Stimulated activated naive CD4-positive, alpha-beta T cell treated with Interleukin-2 at 50 U/mL for 16 hours (primary cell): ENCODE data around the gene INAFM1.
A peak's percentile ranks its signal among the peaks of the same experiment; 100 is the strongest.
"Not testable (repeated sequence)": the region's sequence is repeated elsewhere in the genome, so short reads cannot be mapped to it uniquely, and the experiment has no call there.

Experiments
- DNase-seq: peaks from one replicate; lab custom pipeline; 2025; lab: John Stamatoyannopoulos, UW

The INAFM1 gene

DNA sequence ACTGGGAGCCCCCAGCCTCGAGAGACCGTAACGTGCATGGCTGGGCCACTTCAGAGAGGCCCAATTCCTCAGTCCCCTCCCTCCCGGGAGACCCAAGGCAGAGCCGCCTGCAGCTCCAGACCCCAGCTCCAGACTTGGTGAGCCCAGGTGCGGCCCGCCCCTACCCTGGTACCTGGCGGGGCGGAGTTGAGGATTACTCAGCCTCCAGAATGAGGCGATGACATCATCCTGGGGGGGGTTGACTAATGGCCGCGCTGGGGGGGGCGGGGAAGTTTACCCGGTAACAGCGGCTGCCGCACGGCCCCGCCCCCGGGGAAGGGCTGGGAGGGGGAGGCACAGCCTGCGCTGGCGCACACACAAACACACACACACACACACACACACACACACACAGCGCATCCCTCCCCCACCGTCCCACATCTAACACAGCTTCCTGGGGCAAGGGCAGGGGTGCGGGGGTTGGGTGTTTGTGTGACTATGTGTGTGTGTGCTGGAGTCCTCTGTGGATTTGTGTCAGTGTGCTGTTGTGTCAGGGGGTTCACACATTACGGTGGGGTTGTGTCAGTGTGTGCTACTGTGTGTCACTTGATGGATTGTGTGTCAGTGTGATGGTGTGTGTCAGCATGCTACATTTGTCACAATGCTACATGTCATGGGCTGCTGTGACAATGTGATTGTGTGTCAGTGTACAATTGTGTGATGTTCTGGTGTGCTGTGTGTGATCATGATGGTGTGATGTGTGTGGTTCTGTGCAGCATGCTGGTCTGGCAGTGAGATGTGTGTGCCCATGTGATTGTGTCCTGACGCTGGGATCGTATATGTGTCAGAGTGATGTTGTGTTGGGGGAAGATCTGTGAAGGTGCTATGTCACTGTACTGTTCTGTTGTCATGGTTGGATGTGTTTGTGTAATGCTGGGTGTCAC is 33.4 kb upstream of the INAFM1 start:
- DNase-seq: peak; percentile 89

GRCh38 chr19:47241919-47242577 is 32.6 kb upstream of the INAFM1 start:
- DNase-seq: no peak

GRCh38 chr19:47243364-47243775 is 31.3 kb upstream of the INAFM1 start:
- no peak for DNase-seq

DNA sequence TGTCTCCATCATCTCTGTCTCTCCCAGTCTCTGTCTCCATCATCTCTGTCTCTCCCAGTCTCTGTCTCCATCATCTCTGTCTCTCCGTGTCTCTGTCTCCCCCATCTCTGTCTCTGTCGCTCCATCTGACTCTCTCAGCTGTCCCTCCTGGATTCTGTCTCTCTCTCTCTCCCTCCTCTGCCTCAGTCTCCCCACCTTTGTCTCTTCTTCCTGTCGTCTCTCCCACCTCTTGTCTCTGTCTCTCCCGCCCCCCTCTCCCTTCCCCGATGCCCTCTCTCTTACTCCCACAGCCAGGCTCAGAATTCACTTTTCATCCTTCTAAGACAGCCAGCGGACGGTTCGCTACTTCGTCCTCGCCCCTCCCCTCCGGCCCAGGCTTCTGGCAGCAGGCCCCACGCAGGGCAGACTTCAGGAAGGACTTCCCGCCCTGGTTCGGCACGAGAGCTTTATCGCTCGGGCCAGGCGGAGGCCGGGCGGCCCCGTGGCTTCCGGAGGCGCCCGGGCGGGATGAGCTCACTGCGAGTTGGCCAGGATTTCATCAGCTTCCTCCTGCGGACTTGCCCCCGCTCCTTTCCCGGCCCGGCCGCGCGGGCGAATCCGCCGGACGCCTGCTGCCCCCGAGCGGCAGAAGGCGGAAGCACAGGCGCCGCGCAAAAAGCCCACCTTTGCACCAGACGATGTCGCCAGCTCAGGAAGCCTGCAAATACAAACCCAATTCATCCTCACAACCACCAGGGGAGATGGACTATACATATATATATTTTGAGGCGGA is 30.7 kb upstream of the INAFM1 start:
- DNase-seq: peak; percentile 86

DNA sequence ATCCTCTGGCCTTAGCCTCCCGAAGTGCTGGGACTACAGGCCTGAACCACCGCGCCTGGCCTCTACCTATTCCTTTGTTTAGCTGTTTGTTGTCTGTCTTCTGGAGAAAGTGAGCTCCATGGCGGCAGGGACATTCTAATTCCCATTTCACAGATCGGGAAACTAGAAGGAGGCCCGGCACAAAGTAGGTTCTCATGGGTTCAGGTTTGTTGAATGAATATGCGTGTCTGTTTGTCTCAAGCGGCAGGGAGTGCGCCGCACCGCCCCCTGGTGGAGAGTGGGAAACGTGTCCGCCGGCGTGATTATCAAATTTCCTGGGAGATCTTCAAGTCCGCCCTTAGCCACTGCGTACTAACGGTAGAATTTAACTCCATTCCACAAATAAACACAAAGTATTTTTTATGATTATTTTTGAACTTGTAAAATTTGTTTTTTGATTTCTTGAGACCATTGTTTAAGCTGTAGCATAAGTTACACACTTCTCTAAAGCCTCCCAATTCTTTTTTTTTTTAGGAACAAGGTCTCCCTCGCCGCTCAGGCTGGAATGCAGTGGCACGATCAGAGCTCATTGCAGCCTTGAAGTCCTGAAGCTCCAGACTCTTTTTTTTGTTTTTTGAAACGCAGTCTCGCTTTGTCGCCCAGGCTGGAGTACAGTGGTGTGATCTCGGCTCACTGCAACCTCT is 27.2 kb upstream of the INAFM1 start:
- DNase-seq: peak; percentile 67

GRCh38 chr19:47253016-47253415 is 21.7 kb upstream of the INAFM1 start:
- not testable (repeated sequence) for DNase-seq

DNA sequence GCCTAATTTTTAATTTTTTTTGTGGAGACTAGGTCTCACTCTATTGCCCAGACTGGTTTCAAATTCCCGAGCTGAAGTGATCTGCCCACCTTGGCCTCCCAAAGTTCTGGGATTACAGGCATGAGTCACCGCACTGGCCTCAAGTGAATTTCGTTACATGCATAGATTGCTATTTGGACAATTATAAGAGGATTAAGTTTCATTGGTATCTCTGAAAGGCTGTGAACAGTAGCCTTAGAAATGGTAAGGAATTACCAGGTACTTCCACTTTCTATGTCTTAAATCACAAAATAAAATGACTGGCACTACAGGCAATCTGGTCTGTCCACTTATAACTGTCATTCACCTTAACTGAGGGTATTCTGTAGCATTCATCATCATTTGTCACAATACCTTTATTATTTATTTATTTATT is 21.2 kb upstream of the INAFM1 start:
- no peak for DNase-seq

DNA sequence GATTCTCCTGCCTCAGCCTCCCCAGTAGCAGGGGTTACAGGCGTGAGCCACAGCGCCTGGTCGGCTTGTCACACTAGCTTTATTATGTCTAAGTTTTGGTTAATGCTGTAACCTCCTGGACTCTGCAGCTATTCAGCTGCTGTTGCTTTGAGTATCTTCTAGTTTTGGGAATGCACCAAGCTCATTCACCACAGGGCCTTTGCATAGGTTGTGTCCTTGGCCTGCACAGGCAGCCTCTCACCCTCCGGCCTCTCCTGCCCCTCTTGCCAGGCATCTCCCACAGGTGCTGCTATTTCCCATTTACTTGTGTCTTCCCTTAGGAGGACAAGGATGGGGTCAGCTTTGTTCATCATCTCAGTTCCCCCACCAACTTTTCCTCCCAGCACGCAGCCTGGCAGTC is 20.7 kb upstream of the INAFM1 start:
- no peak for DNase-seq

DNA sequence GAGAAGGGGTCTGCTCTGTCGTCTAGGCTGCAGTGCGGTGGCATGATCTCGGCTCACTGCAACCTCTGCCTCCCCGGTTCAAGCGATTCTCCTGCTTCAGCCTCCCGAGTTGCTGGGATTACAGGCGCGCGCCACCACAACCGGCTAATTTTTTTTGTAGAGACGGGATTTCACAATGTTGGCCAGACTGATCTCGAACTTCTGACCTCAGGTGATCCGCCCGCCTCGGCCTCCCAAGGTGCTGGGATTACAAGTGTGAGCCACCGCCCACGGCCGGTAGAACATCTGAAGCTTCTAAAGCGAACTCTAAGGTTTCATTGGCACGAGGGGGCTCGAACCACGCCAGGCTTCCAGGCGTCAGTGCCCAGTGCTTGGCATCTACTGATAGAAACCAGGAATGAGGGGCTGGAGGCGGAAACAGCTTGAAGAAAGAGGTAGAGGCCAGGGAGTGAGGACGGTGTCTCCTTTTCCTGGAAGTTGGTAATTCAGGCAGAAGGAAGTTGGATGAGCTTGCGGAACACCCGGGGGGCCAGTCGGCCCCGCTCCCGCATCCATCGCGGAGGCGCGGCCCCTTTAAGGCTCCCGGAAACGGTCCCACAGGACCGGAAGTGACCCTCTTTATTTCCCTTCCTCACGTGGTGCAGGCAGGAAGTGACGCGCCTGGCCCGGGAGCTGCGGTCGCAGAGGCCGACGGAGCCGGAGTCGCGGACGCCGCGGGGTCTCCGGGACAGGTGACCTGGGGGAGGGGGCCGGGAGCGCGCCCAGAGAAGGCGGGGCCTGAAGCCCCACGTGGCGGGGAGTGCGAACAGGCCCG is 18.6 kb upstream of the INAFM1 start, which contains the start of gene CCDC9:
CCDC9 (plus strand) TSS at position 647 of the 814 bp plus-strand sequence. CDS start 1,876 bp downstream, outside the sequence.
- peak; percentile 99 for DNase-seq

- DNase-seq: peak; percentile 100
Measured at GRCh38 chr19:47256693-47257410, 17.8 kb upstream of the INAFM1 start.

DNA sequence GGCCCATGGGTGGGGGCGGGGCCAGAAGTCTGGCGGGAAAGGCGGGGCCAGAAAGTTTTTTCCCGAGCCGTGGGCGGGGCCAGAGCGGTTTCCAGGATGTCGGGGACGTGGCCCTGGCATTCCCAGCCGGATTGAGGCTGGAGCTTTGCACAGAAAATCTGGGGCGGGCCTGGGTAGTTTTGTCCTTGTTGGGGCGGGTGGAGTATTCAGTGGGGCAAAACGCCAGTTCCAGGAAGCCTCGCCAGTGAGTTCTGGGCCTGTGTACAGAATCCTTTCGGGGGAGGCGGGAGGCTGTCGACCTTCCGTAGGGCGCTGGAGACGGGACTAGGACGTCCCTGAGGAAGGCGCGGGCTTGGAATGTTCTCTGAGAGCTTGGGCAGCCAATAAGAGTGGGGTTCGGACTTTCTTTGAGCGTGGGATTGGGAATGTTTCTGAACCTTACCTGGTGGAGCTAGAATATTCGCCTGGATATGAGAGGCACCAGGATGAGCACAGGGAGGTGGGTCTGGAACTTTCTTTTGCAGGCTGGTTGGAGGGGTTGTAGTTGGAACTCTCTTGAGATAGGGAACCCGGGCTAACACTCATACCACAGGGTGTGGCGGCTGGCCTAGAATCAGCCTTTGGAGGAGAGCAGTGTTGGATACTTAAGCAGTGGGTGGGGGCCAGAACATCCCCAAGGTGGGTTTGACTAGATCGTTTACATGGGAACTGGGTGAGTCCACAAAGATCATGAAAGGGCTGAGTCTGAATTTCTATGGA is 17.1 kb upstream of the INAFM1 start:
- no peak for DNase-seq

- no peak for DNase-seq
Measured at GRCh38 chr19:47258434-47258833, 16.3 kb upstream of the INAFM1 start.

DNA sequence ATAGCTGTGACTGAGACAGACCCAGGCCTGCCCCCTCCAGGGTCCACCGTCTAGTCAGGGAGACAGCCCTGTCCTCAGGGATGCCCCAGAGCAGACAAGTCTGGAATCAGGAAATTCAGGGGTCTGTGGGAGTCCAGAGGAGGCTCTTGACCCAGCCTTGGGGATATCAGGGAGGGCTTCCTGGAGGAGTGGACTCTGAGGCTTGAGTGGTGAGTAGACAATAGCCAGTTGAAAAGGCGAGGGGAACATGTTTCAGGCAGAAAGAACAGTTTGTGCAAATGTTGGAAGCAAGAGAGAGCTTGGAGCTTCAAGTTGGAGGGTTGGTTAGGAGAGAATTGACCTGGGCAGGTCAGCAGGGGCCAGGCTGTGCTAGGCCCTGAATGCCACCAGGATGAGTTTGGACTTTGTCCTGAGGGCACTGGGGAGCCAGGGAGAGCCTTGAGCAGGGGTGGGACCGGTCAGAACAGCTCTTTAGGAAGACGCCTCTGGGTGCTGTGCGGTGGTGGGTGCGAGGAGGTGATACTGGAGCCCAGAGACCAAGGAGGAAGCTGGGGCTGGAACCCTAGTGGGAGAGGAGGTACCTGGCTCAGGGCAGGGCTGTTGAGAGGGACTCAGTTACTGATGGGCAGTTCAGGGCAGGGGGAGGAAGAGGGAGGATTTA is 15.7 kb upstream of the INAFM1 start:
- no peak for DNase-seq

DNA sequence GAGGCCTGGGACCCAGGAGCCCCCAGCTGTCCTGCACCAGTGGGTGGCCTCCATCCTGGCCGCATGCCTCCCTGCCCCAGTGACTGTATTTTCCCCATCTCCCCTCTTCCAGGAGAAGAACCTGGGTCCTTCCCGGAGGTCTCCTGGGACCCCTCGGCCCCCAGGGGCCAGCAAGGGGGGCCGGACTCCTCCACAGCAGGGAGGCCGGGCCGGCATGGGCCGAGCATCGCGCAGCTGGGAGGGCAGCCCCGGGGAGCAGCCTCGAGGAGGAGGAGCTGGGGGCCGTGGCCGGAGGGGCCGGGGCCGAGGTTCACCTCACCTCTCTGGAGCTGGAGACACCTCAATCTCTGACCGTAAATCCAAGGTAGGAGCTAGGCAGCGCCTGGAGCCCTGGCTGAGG is 14.2 kb upstream of the INAFM1 start:
- no peak for DNase-seq

GRCh38 chr19:47261946-47262793 is 12.5 kb upstream of the INAFM1 start:
- DNase-seq: not testable (repeated sequence)

GRCh38 chr19:47264629-47265028 is 10.1 kb upstream of the INAFM1 start:
- no peak for DNase-seq

DNA sequence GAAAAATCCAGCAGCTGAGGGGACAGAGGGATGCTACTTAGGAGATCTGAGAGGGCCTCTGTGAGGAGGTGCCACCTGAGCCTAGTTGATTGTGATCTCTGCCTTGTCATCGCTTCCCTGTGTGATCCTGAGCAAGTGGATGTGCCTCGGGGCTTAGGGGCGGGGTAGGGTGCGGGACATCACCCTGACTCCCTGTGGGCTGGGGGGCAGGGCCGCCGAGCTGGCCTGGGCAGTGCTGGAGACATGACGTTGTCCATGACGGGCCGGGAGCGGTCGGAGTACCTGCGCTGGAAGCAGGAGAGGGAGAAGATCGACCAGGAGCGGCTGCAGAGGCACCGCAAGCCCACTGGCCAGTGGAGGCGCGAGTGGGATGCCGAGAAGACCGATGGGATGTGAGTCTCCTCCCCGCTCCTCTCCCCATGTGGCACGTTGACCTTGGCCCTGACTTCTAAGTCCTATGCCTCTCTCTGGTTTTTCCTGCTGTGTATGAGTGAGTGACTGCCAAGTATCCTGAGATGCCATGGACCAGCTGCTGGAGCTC is 8.2 kb upstream of the INAFM1 start:
- no peak for DNase-seq

DNA sequence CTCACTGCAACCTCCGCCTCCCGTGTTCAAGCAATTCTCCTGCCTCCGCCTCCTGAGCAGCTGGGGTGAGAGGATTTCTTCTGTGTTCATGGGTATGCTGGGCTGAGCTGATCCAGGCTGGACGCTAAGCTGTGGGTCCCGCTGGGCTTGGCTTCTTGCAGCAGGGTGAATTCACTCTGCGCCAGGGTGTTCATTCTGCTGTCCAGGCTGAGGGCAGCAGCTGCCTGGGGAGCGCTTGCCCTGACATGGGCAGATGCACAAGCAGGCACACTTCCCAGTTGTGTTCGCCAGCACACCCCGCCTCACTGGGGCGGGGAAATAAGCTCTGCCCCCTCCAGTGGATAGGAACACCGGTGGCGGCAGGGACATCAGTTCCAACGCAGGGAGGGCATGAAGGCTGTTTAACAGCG is 7.3 kb upstream of the INAFM1 start:
- no peak for DNase-seq
